ENCODE data around the gene DDHD1.

Gene DDHD1

GRCh38 chr14:53190938-53191337 lies 37.8 kb upstream of the DDHD1 start:
- no peak overlapping the region for H3K4me3 ChIP-seq (ENCODE audit: low read depth, low read length)
- no peaks in the 10 kb centered on the region for H3K4me1 ChIP-seq (ENCODE audit: control insufficient read depth, insufficient read depth, low read length)
- ChIA-PET POLR2A (interaction anchor here (0.6 to 1.4 kb wide), 2 partner anchors 20 to 116 kb away, joined by 3 to 4 read pairs; no protein-coding TSS in a partner anchor), CTCF (interaction anchor here (0.9 kb wide), 1 partner anchor 11 kb away, joined by 5 read pairs; no protein-coding TSS in a partner anchor)
- H3K27ac ChIP-seq (ENCODE audit: extremely low read depth, low read depth, low read length) = no peak overlapping the region
- no peaks in the 10 kb centered on the region for H3K36me3 ChIP-seq (ENCODE audit: control insufficient read depth in 2 of 2, insufficient read depth in 1 of 2, low read length in 2 of 2)
- no peaks in the 10 kb centered on the region; the same call in 1 of the 2 replicates for H3K9me3 ChIP-seq (ENCODE audit: control insufficient read depth, insufficient read depth, low read depth, low read length)
- TF ChIP-seq ZNF211 (tag by site-specific recombination; IDR thresholded peaks at IDR 0.05; ENCODE audit: low read depth) = no peak
- TF ChIP-seq ZNF394 (tag by site-specific recombination; IDR thresholded peaks at IDR 0.05; ENCODE audit: borderline replicate concordance) = no peak
- peak; percentile 95 for TF ChIP-seq EGR2 (tag by site-specific recombination; IDR thresholded peaks at IDR 0.05; ENCODE audit: low read depth)
- TF ChIP-seq SCRT1 (tag by site-specific recombination; IDR thresholded peaks at IDR 0.05; ENCODE audit: borderline replicate concordance) = no peak
- no peak for TF ChIP-seq SP7 (tag by site-specific recombination; IDR thresholded peaks at IDR 0.05)
- TF ChIP-seq ZNF473 (tag by site-specific recombination; IDR thresholded peaks at IDR 0.05) = no peak
- TF ChIP-seq ZNF510 (tag by site-specific recombination; IDR thresholded peaks at IDR 0.05; ENCODE audit: insufficient replicate concordance) = no peak
- TF ChIP-seq ZNF157 (tag by site-specific recombination; IDR thresholded peaks at IDR 0.05) = no peak
- TF ChIP-seq ZFHX2 (tag by site-specific recombination; conservative IDR thresholded peaks at IDR 0.05) = peak; percentile 97
- no peak for TF ChIP-seq HOXA7 (CRISPR knock-in tag; IDR thresholded peaks at IDR 0.05; ENCODE audit: borderline replicate concordance)
- no peak for TF ChIP-seq ZNF155 (tag by site-specific recombination; IDR thresholded peaks at IDR 0.05)

GRCh38 chr14:53187921-53188463 lies 34.9 kb upstream of the DDHD1 start:
- CTCF ChIA-PET = no interaction called here

GRCh38 chr14:53186532-53186931 lies 33.4 kb upstream of the DDHD1 start:
- H3K4me3 ChIP-seq (ENCODE audit: low read depth, low read length) = no peak overlapping the region
- POLR2A ChIA-PET = no interaction called here
- CTCF ChIA-PET = interaction anchor here (0.7 kb wide), 1 partner anchor 361 kb away, joined by 3 read pairs; no protein-coding TSS in a partner anchor
- TF ChIP-seq ZNF521 (tag by site-specific recombination; IDR thresholded peaks at IDR 0.05) (no peak), ZBTB17 (tag by site-specific recombination; IDR thresholded peaks at IDR 0.05) (no peak), ZNF350 (tag by site-specific recombination; IDR thresholded peaks at IDR 0.05) (no peak), ZNF670 (tag by site-specific recombination; IDR thresholded peaks at IDR 0.05; ENCODE audit: low read depth) (no peak), ZNF548 (tag by site-specific recombination; IDR thresholded peaks at IDR 0.05) (no peak), GFI1B (tag by site-specific recombination; IDR thresholded peaks at IDR 0.05) (no peak), INSM2 (tag by site-specific recombination; IDR thresholded peaks at IDR 0.05) (no peak), ZNF626 (tag by site-specific recombination; IDR thresholded peaks at IDR 0.05) (no peak), ZNF707 (tag by site-specific recombination; IDR thresholded peaks at IDR 0.05) (no peak), ZEB2 (tag by site-specific recombination; IDR thresholded peaks at IDR 0.05) (no peak), BCL6B (tag by site-specific recombination; IDR thresholded peaks at IDR 0.05) (no peak), ATF2 (tag by site-specific recombination; IDR thresholded peaks at IDR 0.05; ENCODE audit: low read depth) (no peak), ZNF114 (tag by site-specific recombination; IDR thresholded peaks at IDR 0.05) (no peak)

More at GRCh38 chr14:53187921-53188463, 34.9 kb upstream of the DDHD1 start:
- H3K4me3 ChIP-seq (ENCODE audit: low read depth, low read length) = no peak overlapping the region
- no peaks in the 10 kb centered on the region for H3K36me3 ChIP-seq (ENCODE audit: control insufficient read depth in 2 of 2, insufficient read depth in 1 of 2, low read length in 2 of 2)
- no peak overlapping the region for H3K27ac ChIP-seq (ENCODE audit: extremely low read depth, low read depth, low read length)
- POLR2A ChIA-PET = no interaction called here
- no peaks in the 10 kb centered on the region; the same call in 1 of the 2 replicates for H3K9me3 ChIP-seq (ENCODE audit: control insufficient read depth, insufficient read depth, low read depth, low read length)
- H3K4me1 ChIP-seq (ENCODE audit: control insufficient read depth, insufficient read depth, low read length) = no peaks in the 10 kb centered on the region
- TF ChIP-seq ZNF140 (tag by site-specific recombination; IDR thresholded peaks at IDR 0.05) (no peak), ZNF488 (tag by site-specific recombination; IDR thresholded peaks at IDR 0.05) (no peak), ZBTB7A (tag by site-specific recombination; IDR thresholded peaks at IDR 0.05; ENCODE audit: low read depth) (no peak), ZNF48 (tag by site-specific recombination; IDR thresholded peaks at IDR 0.05) (no peak), ZNF426 (tag by site-specific recombination; IDR thresholded peaks at IDR 0.05) (no peak), MYNN (tag by site-specific recombination; IDR thresholded peaks at IDR 0.05; ENCODE audit: borderline replicate concordance) (no peak)

More at GRCh38 chr14:53186532-53186931, 33.4 kb upstream of the DDHD1 start:
- Histone ChIP-seq H3K4me1 (ENCODE audit: control insufficient read depth, insufficient read depth, low read length) (no peaks in the 10 kb centered on the region), H3K36me3 (ENCODE audit: control insufficient read depth in 2 of 2, insufficient read depth in 1 of 2, low read length in 2 of 2) (no peaks in the 10 kb centered on the region), H3K27ac (ENCODE audit: extremely low read depth, low read depth, low read length) (no peak overlapping the region), H3K9me3 (ENCODE audit: control insufficient read depth, insufficient read depth, low read depth, low read length) (no peaks in the 10 kb centered on the region; the same call in 1 of the 2 replicates)
